HepG2 (cell line): ENCODE results near the gene IDUA. TPM values are rescaled to one million over a fixed set of nuclear protein-coding genes. Genes with fewer than 3 reads are reported as not detected.

Source experiments
- ATAC-seq: fragments of 200-7000 bp; cut with Tn5 transposase; 3 replicates; pipeline ENCODE4 v1.9.1; 2020; ENCODE audit warnings: mild to moderate bottlenecking, moderate library complexity
- BruUV-seq: library from RNA; stranded (reverse); fragments of 400-500 nt; replicated peaks from 2 replicates; lab custom pipeline; 2021; lab: Mats Ljungman, UMichigan
- CTCF ChIA-PET: fragments of 300-600 bp; formaldehyde crosslinking; extraction: SDS; loops from one replicate; lab custom pipeline; 2021; ENCODE audit warnings: low total read pairs, inconsistent platforms, low intra/inter-chr PET ratio; lab: Yijun Ruan, JAX
- POLR2A ChIA-PET: fragments of 350-600 bp; sonication (Branson Sonifier 250); formaldehyde crosslinking; loops from one replicate; lab custom pipeline; 2020; ENCODE audit warnings: antibody characterized with exemption, inconsistent platforms; lab: Yijun Ruan, JAX
- DNase-seq: peaks from one replicate; pipeline ENCODE4 v3.0.0-alpha.2; 2015; ENCODE audit warnings: low spot score
- FAIRE-seq: peaks from 3 replicates; lab custom pipeline; 2011; peaks lifted over from hg19 to GRCh38; lab: Jason Lieb, UNC
- H2AFZ ChIP-seq: one replicate; pipeline ENCODE4 v1.6.1; 2011; ENCODE audit warnings: low read length, inconsistent platforms
- H3K27ac ChIP-seq: fragments of 300-600 bp; 3 replicates; pipeline ENCODE4 v1.8.0; 2011; ENCODE audit warnings: mixed run types, mild to moderate bottlenecking, mixed read lengths, low read length, inconsistent platforms; ENCODE audit not compliant: insufficient read depth; ENCODE audit errors: extremely low read length
- H3K27me3 ChIP-seq, 2 experiments: fragments of 200-600 bp in 1 of 2; 2 replicates in 1 of 2; 3 replicates in 1 of 2; pipeline versions ENCODE4 v1.6.0 to v1.8.0; 2011; ENCODE audit warnings: low read length in 2 of 2, mild to moderate bottlenecking in 2 of 2, moderate library complexity in 2 of 2, inconsistent platforms in 1 of 2; ENCODE audit not compliant: insufficient read depth in 2 of 2, control insufficient read depth in 1 of 2
- H3K36me3 ChIP-seq, 2 experiments: fragments of 200-600 bp in 1 of 2; replicated peaks in 1 of 2; 2 replicates in 1 of 2; 3 replicates in 1 of 2; pipeline versions ENCODE4 v1.5.1 to v1.8.0; 2011; ENCODE audit warnings: low read length in 2 of 2, inconsistent platforms in 1 of 2; ENCODE audit not compliant: insufficient read depth in 2 of 2, control insufficient read depth in 1 of 2
- H3K4me1 ChIP-seq: 2 replicates; pipeline ENCODE4 v1.5.1; 2012; ENCODE audit warnings: low read length, inconsistent platforms; ENCODE audit not compliant: insufficient read depth
- H3K4me2 ChIP-seq: 2 replicates; pipeline ENCODE4 v1.6.0; 2011; ENCODE audit warnings: low read depth, low read length, inconsistent platforms
- H3K4me3 ChIP-seq, 3 experiments: fragments of 200-600 bp in 1 of 3; sonication (generic), shearing (Covaris generic) in 1 of 3; replicated peaks in 1 of 3; 2 replicates each; pipeline ENCODE4 v1.5.1; 2011 to 2016; ENCODE audit warnings: low read length in 3 of 3, inconsistent platforms in 2 of 3, low read depth in 2 of 3, mild to moderate bottlenecking in 2 of 3, control low read depth in 1 of 3, mixed read lengths in 1 of 3; ENCODE audit not compliant: insufficient read depth in 1 of 3
- H3K79me2 ChIP-seq: one replicate; pipeline ENCODE4 v1.6.1; 2011; ENCODE audit warnings: low read length, inconsistent platforms; ENCODE audit not compliant: insufficient read depth
- H3K9ac ChIP-seq: 2 replicates; pipeline ENCODE4 v1.6.0; 2011; ENCODE audit warnings: mild to moderate bottlenecking, low read depth, low read length, inconsistent platforms; ENCODE audit not compliant: insufficient read depth
- H3K9me3 ChIP-seq: 2 replicates; pipeline ENCODE4 v1.5.1; 2012; ENCODE audit warnings: mild to moderate bottlenecking, low read length
- H4K20me1 ChIP-seq: 2 replicates; pipeline ENCODE4 v1.6.0; 2011; ENCODE audit warnings: inconsistent platforms, mild to moderate bottlenecking, low read length, moderate library complexity; ENCODE audit not compliant: insufficient read depth
- DZIP1 ChIP-seq: sonication (generic); formaldehyde crosslinking; IDR thresholded peaks from 2 replicates; pipeline ENCODE4 v1.5.0; 2020; ENCODE audit warnings: mild to moderate bottlenecking, missing genetic modification reagents
- RAD51 ChIP-seq: fragments of 450-650 bp; IDR thresholded peaks from 2 replicates; pipeline ENCODE4 v1.6.1; 2016; ENCODE audit warnings: borderline replicate concordance
- SP4 ChIP-seq: sonication (generic); formaldehyde crosslinking; IDR thresholded peaks from 2 replicates; pipeline ENCODE4 v1.8.1; 2023; ENCODE audit warnings: mild to moderate bottlenecking, missing genetic modification reagents
- ZNF335 ChIP-seq: sonication (generic); formaldehyde crosslinking; IDR thresholded peaks from 2 replicates; pipeline ENCODE4 v1.4.0; 2020; ENCODE audit warnings: missing genetic modification reagents
- WGBS: methylation state at CpG from one replicate; pipeline ENCODE4 v1.1.6; 2017; ENCODE audit warnings: low lambda C conversion rate; 5-methylcytosine and 5-hydroxymethylcytosine counted together
- in situ Hi-C: cut with HindIII; loops from 2 replicates; pipeline ENCODE4 v1.10.0; 2017; ENCODE audit warnings: low pct_unique_long_range_greater_than_20kb; ENCODE audit not compliant: extremely low pct_ligation_motif_present
- intact Hi-C: fragments of 100-400 bp; cut with micrococcal nuclease; formaldehyde crosslinking; loops from one replicate; pipeline ENCODE4 v1.10.0; 2022; ENCODE audit not compliant: unreplicated experiment
- polyA plus RNA-seq, 8 experiments: library from polyadenylated mRNA; depleted of rRNA in 3 of 8; stranded (reverse) in 7 of 8; unstranded in 1 of 8; fragments of >200 nt; fragmentation: Illumina TruSeq in 4 of 8; extraction: Trizol in 4 of 8; gene quantifications; 2 replicates each; pipeline versions ENCODE4 v1.2.1 to v1.2.3, GENCODE V29; 2011 to 2016; ENCODE audit warnings: low read depth in 4 of 8, missing spikeins in 1 of 8, mixed read lengths in 1 of 8; ENCODE audit not compliant: insufficient read depth in 1 of 8
- total RNA-seq, 5 experiments: library from RNA; depleted of rRNA; stranded (reverse); fragments of >200 nt; fragmentation: Illumina TruSeq; extraction: Trizol; gene quantifications; 2 replicates each; pipeline ENCODE4 v1.2.3, GENCODE V29; 2016; ENCODE audit warnings: low read depth in 1 of 5

Gene IDUA
- total and polyA plus RNA-seq, 2 of the 13 experiments (the other 11 are each of a cell fraction or from before 2014, with no cell fraction given): 0.77 to 1.0 TPM

GRCh38 chr4:996997-997374 is 10.1 kb downstream of the IDUA start:
- BruUV-seq: no TSS peak
- Histone ChIP-seq H3K27ac (no peak overlapping the region), H3K79me2 (peaks cover 5% of the 10 kb centered on the region), H3K4me2 (peak overlapping the region; percentile 85), H3K4me3 (peak overlapping the region; percentile 52 to 71 (median 59)), H3K27me3 (peaks cover 7 to 22% of the 10 kb centered on the region in 2 experiments; a peak in 3 of 5 replicates), H2AFZ (no peak overlapping the region), H3K9me3 (no peaks in the 10 kb centered on the region), H3K36me3 (no peaks in the 10 kb centered on the region)
- POLR2A ChIA-PET: no interaction called here
- intact Hi-C loops: no loop called here
- 2% methylated on average over 11 of the region's 25 CpGs for WGBS
- ATAC-seq (no peak), DNase-seq (no peak), FAIRE-seq (no peak)
- in situ Hi-C loops: no loop called here
- CTCF ChIA-PET: no interaction called here
- TF ChIP-seq ZNF335 (CRISPR knock-in tag) (no peak), DZIP1 (CRISPR knock-in tag) (0 out of 2 replicates have a peak, but pooled peaks have one; percentile 9), RAD51 (no peak), SP4 (CRISPR knock-in tag) (peak; percentile 16; the same call in 1 of the 2 replicates)
- TF ChIP-seq, all 625 proteins: peak for 2
- H4K20me1 ChIP-seq: no peaks in the 10 kb centered on the region
- H3K4me1 ChIP-seq: peaks cover 49% of the 10 kb centered on the region
- H3K9ac ChIP-seq: peak overlapping the region; percentile 38; the same call in 1 of the 2 replicates
